Activated B cell treated with CpG ODN at 0.5 μM for 24 hours (primary cell): ENCODE measurements around the gene POU2AF3. TPM values are rescaled to one million over a fixed set of nuclear protein-coding genes. Genes with fewer than 3 reads are reported as not detected.
A peak's percentile ranks its signal among the peaks of the same experiment; 100 is the strongest.

Source experiments
- ATAC-seq: fragments of 200-7000 bp; cut with Tn5 transposase; one replicate; pipeline ENCODE4 v1.10.0; 2021; ENCODE audit warnings: low read depth, mild to moderate bottlenecking, moderate library complexity
- CTCF ChIA-PET: fragments of 350-600 bp; sonication (Branson Sonifier 250); formaldehyde crosslinking; loops from one replicate; lab custom pipeline; 2021; ENCODE audit warnings: antibody characterized with exemption; lab: Charles Lee
- POLR2A ChIA-PET: fragments of 350-600 bp; sonication (Branson Sonifier 250); formaldehyde crosslinking; loops from one replicate; lab custom pipeline; 2021; ENCODE audit warnings: antibody characterized with exemption; lab: Charles Lee
- DNase-seq: peaks from one replicate; pipeline ENCODE4 v3.0.0; 2022
- H3K27ac Mint-ChIP-seq: one replicate; pipeline ENCODE4 v1.8.0; 2020; ENCODE audit warnings: mixed read lengths
- H3K27me3 Mint-ChIP-seq: one replicate; pipeline ENCODE4 v1.8.0; 2021; ENCODE audit warnings: mixed read lengths
- H3K36me3 Mint-ChIP-seq: one replicate; pipeline ENCODE4 v1.8.0; 2021; ENCODE audit warnings: low read depth, mixed read lengths
- H3K4me1 Mint-ChIP-seq: one replicate; pipeline ENCODE4 v1.8.0; 2021; ENCODE audit warnings: mixed read lengths
- H3K4me3 Mint-ChIP-seq: one replicate; pipeline ENCODE4 v1.8.0; 2020; ENCODE audit warnings: mild to moderate bottlenecking, mixed read lengths
- H3K9me3 Mint-ChIP-seq: one replicate; pipeline ENCODE4 v1.8.0; 2020; ENCODE audit warnings: mixed read lengths
- intact Hi-C: fragments of 100-400 bp; cut with micrococcal nuclease; formaldehyde crosslinking; loops from one replicate; pipeline ENCODE4 v1.15.1; 2024
- total RNA-seq: library from RNA; stranded (reverse); gene quantifications from 2 replicates; pipeline ENCODE4 v1.2.3, GENCODE V29; 2022
- TF ChIP-seq, protein P1 (sequence below): fragments of 200-600 bp; IDR thresholded peaks from one replicate; pipeline ENCODE4 v1.8.0; 2022; ENCODE audit warnings: antibody characterized with exemption, mild to moderate bottlenecking

The POU2AF3 gene
- total RNA-seq, 1 donor from 2014 or later, result 0.82 TPM

DNA sequence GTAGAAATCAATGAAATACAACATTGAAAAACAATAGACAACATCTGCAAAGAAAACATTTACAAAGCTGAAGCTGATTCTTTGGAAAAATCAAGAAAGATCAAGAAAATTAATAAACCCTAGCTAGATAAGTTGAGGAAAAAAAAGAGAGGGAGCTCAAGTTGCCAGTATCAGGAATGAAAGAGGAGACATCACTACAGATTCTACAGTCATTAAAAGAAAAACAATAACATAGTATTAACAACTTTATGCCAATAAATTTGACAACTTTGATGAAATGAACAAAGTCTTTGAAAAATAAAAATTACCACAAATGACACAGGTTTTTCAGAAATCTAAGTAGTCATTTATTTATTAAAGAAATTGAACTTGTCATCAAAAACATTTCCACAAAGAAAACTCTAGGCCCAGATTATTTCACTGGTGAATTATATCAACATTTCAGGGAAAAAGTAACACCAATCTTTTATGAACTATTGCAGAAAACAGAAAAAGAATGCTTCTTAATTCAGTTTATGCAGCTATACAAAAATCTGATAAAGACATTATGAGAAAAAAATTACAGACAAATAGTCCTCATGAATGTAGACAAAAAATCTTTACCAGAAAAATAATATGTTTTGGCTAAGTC is 41.5 kb downstream of the POU2AF3 start:
- no peak for ATAC-seq
- POLR2A ChIA-PET, result no interaction called here

DNA sequence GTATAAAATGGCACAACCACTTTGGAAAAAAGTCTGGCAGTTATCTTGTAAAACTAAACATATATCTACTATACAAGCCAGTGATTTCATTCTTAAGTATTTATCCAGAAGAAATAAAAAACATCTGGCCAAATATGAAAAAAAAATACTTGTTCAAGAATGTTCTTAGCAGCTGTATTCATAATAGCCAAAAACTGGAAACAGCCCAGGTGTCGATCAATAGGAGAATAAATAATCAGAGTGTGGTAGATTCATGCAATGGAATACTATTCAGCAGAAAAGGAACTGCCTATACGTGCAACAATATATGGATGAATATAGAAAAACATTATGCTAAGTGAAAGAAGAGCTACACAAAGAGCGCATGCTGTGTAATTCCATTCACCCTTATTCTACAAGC is 44.0 kb downstream of the POU2AF3 start:
- H3K4me1 Mint-ChIP-seq, result peaks cover 23% of the 10 kb centered on the region
- TF ChIP-seq, protein P1, sequence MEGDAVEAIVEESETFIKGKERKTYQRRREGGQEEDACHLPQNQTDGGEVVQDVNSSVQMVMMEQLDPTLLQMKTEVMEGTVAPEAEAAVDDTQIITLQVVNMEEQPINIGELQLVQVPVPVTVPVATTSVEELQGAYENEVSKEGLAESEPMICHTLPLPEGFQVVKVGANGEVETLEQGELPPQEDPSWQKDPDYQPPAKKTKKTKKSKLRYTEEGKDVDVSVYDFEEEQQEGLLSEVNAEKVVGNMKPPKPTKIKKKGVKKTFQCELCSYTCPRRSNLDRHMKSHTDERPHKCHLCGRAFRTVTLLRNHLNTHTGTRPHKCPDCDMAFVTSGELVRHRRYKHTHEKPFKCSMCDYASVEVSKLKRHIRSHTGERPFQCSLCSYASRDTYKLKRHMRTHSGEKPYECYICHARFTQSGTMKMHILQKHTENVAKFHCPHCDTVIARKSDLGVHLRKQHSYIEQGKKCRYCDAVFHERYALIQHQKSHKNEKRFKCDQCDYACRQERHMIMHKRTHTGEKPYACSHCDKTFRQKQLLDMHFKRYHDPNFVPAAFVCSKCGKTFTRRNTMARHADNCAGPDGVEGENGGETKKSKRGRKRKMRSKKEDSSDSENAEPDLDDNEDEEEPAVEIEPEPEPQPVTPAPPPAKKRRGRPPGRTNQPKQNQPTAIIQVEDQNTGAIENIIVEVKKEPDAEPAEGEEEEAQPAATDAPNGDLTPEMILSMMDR, result no peak
- no peak for ATAC-seq
- H3K4me3 Mint-ChIP-seq, result no peak overlapping the region
- ChIA-PET POLR2A (no interaction called here), CTCF (interaction anchor here (2.0 kb wide), 1 partner anchor 87 kb away, joined by 11 read pairs; no protein-coding TSS in a partner anchor)
- peaks cover 5% of the 10 kb centered on the region for H3K9me3 Mint-ChIP-seq
- DNase-seq, result no peak
- intact Hi-C loops, result no loop called here
- H3K36me3 Mint-ChIP-seq, result peaks cover 14% of the 10 kb centered on the region
- H3K27ac Mint-ChIP-seq, result no peak overlapping the region
- no peaks in the 10 kb centered on the region for H3K27me3 Mint-ChIP-seq

More for the DNA sequence above, 41.5 kb downstream of the POU2AF3 start:
- CTCF ChIA-PET, result interaction anchor here (1.2 kb wide), 1 partner anchor 84 kb away, joined by 3 read pairs; no protein-coding TSS in a partner anchor
- Mint-ChIP-seq H3K4me3 (no peak overlapping the region), H3K27me3 (no peaks in the 10 kb centered on the region), H3K9me3 (peaks cover 5% of the 10 kb centered on the region), H3K4me1 (peaks cover 4% of the 10 kb centered on the region), H3K36me3 (peaks cover 19% of the 10 kb centered on the region), H3K27ac (no peak overlapping the region)
- DNase-seq, result no peak
- TF ChIP-seq, protein P1, result no peak
- intact Hi-C loops, result no loop called here

DNA sequence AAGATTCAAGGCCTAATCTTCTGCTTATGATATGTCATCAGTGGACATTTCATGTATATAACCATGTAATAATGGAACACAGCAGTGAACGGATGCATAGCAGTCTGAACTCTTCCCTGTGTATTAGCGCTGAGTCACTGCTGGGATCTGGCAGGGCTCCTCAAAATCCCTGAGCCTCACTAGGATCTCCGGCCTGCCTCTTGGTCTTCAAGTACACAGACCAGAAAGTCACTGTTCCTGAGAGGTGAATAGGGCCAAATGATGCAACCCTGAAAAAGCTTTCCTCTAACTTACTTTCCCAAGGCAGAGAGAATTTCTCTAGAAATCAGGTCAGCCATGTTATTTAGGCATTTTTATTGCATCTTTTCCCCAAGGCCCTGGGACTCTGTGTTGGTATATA is 45.7 kb downstream of the POU2AF3 start:
- no peak overlapping the region for H3K4me3 Mint-ChIP-seq
- no peak for DNase-seq
- H3K27me3 Mint-ChIP-seq, result no peaks in the 10 kb centered on the region
- H3K4me1 Mint-ChIP-seq, result peaks cover 32% of the 10 kb centered on the region
- intact Hi-C loops, result no loop called here
- peaks cover 5% of the 10 kb centered on the region for H3K9me3 Mint-ChIP-seq
- peaks cover 9% of the 10 kb centered on the region for H3K36me3 Mint-ChIP-seq
- POLR2A ChIA-PET, result no interaction called here
- no peak overlapping the region for H3K27ac Mint-ChIP-seq
- ATAC-seq, result no peak
- TF ChIP-seq, protein P1, result no peak
- CTCF ChIA-PET, result interaction anchor here (1.5 to 2.0 kb wide), 2 partner anchors 15 to 85 kb away, joined by 5 to 11 read pairs; no protein-coding TSS in a partner anchor

DNA sequence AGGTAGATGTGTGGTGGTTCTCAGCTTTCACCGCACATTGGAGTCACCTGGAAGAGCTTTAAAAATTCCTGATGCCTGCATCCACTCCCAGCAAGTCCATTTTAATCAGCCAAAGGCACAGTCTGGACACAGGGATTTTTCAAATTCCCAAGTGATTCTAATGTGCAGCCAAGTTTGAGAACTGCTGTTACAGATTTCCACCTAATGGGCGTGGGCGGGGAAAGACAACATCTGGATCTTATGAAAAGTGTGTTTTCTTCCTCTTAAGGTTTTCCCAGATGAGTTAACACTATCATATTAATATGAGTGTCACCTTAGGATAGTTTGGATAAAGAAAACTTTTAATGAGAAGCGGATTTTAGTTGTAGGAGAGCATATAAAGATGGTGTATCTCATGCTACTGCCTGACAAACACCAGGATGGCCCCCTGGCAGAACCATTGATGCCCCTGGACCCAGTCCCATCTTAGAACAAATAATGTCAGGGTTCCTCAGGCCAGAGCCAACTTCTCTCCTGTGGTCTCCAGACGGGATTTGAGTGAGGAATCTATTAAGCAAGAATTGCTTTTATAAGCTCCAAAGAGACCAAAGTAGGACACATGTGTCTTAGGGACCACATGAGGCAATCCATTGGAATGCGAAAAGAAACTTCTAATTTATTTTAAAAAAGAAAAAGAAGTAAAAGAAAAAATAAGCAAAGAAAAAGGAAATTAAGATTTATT is 48.8 kb downstream of the POU2AF3 start:
- Mint-ChIP-seq H3K27ac (no peak overlapping the region), H3K27me3 (no peaks in the 10 kb centered on the region), H3K4me1 (peaks cover 54% of the 10 kb centered on the region), H3K9me3 (no peaks in the 10 kb centered on the region), H3K36me3 (peaks cover 22% of the 10 kb centered on the region), H3K4me3 (no peak overlapping the region)
- TF ChIP-seq, protein P1, result no peak
- intact Hi-C loops, result loop anchor here (1.0 to 5.0 kb wide), 3 partner anchors 9 to 65 kb away; no protein-coding TSS in a partner anchor
- DNase-seq, result no peak
- POLR2A ChIA-PET, result interaction anchor here (0.9 to 1.0 kb wide), 3 partner anchors 22 to 74 kb away, joined by 3 read pairs; no protein-coding TSS in a partner anchor
- CTCF ChIA-PET, result interaction anchor here (2.0 kb wide), 1 partner anchor 76 kb away, joined by 8 read pairs; no protein-coding TSS in a partner anchor
- ATAC-seq, result no peak

DNA sequence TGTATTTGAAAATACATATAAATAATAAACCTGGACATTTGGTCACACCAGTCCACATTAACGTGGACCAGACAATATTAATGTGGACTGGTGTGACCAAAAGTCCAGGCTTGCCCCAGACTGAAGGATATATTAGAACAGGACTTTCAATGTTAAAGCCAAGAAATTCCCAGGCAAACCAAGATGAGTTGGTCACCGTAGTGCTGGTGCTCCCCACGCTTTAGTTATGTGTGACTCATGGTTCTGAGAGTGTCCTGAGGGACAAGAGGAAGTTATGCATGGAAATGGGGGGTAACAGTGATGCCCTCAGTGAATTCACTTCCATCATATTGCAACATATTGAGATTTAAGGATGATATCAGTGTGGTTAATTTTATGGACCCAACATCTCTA is 49.4 kb downstream of the POU2AF3 start:
- Mint-ChIP-seq H3K9me3 (no peaks in the 10 kb centered on the region), H3K36me3 (peaks cover 27% of the 10 kb centered on the region), H3K27ac (no peak overlapping the region), H3K27me3 (no peaks in the 10 kb centered on the region), H3K4me1 (peaks cover 54% of the 10 kb centered on the region), H3K4me3 (no peak overlapping the region)
- TF ChIP-seq, protein P1, result no peak
- intact Hi-C loops, result loop anchor here (1.0 to 5.0 kb wide), 4 partner anchors 9 to 65 kb away; no protein-coding TSS in a partner anchor
- ChIA-PET CTCF (interaction anchor here (2.0 kb wide), 1 partner anchor 75 kb away, joined by 8 read pairs; no protein-coding TSS in a partner anchor), POLR2A (interaction anchor here (1.0 kb wide), 1 partner anchor 69 kb away, joined by 3 read pairs; no protein-coding TSS in a partner anchor)
- ATAC-seq (peak; percentile 18), DNase-seq (no peak)
